ENCODE data around the gene NDST1.

The NDST1 gene

GRCh38 chr5:150573867-150574817, 66.2 kb downstream of the NDST1 start:
- DNase-seq: no peak

- DNase-seq: no peak
These were observed 67.1 kb downstream of the NDST1 start for GRCh38 chr5:150574818-150575547.

DNA sequence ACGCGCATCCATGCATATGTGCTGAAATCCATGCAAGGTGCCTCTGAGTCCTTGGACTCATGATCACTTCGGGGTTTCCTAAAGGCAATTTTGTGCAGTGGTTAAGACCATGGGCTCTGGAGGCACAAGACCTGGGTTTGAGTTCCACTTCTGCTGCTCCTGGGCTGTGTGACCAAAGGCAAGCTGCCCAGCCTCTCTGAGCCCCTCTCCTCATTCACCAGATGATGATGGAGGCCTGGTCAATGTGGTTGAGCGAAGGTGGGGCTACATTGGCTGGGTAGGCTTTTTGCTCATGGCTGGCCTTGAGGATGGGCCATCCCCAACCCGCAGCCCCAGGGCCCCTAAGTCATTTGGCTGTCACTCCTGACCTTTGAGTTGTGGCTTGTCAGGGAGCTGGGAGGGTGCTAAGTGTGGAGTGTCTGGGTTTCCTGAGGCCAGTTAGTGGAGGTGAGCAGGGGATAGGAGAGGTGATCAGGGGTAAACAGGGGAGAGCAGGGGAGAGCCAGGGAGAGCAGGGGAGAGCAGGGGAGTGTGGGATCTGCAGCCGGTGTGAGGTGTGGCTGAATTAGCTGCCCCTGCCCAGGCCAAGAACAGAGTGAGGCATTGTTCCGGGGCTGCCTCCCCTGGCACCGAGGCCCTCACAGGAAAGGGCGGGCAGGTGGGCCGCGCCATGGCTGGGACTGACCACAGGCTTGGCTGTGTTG, 68.0 kb downstream of the NDST1 start:
- no peak for DNase-seq

DNA sequence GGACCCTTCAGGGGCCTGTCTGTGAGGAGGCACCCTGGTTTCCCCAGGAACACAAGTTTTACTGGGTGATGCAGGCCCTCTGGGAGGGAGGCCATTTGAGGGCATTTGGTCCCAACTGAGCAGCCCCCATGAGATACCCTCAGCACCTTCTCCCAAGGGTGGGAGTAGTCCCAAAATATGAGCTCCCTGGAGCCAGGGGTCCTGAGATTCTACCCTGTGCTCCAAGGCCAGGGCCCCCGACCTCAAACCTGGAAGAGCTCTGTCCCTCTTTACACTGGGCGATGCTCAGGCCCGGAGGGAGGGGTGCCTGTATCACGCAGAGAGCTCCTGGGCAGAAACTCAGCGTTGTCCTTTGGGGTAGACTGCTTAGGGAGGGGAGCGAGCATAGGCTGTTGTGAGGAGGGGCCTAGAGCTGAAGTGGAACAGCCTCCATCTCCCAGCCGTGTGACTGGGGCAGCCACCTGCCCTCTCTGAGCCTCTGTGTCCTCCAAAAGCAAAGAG, 68.6 kb downstream of the NDST1 start:
- DNase-seq: no peak

DNA sequence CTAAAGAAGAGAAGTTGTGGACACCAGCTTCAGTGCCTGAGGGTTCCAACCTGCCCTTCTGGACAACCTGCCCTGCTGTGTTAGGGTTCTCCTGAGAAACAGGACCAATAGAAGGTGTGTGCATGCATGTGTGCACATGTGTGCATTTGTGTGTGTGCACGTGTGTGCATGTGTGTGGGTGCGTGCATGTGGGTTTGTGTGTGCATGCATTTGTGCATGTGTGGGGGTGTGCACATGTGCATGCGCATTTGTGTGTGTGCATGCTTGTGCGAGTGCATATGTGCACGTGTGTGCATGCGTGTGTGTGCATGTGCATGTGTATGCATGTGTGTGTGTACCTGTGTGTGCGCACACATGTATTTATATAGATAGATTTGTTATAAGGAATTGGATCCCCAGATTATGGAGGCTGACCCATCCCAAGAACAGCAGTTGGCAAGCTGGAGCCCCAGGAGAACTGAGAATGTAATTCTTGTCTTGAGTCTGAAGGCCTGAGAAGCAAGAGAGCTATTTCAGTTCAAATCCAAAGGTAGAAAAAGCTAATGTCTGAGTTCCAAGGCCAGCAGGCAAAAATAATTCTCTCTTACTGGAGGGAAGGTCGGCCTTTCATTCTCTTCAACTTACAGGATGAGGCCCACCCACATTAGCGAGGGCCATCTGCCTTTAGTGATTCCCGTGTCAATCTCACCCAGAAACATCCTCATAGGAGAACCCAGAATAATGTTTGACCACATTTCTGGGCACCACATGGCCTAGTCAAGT, 69.6 kb downstream of the NDST1 start:
- DNase-seq: no peak

DNA sequence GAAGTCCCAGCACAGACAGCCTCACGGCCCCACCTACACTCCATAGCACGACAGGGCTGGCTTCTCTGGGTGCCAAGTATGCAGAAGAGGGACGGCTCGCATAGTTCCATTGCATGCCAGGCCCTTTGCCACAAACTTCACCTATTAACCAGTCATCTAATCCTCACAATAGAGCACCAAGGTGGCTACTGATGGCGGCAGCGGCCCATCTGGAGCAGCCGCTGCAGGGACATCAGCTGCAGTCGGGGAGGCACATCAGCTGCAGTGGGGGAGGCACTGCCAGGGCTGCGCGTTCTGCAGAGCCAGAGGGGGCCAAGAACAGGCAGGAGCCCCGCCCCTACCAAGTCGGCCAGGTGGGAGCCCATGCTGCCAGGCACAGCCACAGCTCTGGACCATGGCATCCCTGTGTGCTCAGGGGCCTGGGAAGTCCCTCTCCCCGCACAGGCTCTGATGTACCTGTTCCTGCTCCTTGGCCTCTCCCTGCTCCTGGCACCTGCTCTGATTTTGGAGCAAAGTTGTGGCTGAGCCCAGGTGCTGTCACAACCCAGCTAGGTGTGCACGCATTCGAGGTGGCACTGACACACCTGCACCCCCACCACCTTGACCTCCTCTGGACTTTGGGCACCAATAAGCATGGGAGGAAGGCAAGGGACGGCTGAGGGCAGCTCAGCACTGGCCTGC, 71.0 kb downstream of the NDST1 start:
- no peak for DNase-seq

- DNase-seq: no peak
These were observed 71.8 kb downstream of the NDST1 start for GRCh38 chr5:150579462-150580400.

- DNase-seq: no peak
These were observed 73.0 kb downstream of the NDST1 start for GRCh38 chr5:150580917-150581316.

DNA sequence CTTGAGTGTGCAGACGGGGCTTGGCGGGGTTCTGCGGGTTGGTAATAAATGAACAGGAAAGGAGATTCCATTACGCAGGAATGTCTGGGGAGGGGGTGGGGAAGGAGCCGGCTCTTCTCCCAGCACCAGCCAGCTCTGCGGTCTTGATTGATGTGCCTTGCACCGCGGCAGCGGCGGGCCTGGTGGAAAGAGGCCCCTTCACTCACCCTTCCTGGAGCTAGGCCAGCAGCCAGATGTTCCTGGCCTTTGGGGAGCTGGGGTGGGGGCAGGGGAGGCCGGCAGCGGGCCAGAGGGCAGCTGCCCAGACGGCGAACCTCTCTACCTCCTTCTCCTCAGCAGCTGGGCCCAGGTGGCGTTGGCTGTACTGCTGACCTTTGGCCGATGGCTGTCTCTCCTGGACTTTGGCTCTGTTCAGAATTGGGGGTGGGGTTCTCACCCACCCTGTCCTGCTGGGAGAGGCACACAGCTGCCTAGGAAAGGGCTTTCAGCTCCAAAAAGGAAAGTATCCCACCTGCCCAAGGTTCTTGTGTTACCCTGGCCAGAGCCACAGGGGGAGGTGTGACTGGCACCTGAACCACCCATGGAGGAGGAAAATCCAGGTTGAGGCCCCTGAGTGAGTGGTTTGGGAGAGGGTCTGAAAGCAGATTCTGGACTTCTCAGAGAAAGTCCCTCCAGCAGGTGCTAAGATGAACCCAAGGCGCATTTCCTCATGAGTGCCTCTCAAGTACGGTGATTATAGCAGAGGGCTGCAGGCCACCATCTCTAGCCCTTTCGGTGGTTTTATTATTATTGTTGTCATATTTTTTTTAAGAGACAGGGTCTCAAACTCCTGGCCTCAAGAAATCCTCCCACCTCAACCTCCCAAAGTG, 74.5 kb downstream of the NDST1 start:
- no peak for DNase-seq

- no peak for DNase-seq
These were observed 75.8 kb downstream of the NDST1 start for GRCh38 chr5:150583541-150584225.

DNA sequence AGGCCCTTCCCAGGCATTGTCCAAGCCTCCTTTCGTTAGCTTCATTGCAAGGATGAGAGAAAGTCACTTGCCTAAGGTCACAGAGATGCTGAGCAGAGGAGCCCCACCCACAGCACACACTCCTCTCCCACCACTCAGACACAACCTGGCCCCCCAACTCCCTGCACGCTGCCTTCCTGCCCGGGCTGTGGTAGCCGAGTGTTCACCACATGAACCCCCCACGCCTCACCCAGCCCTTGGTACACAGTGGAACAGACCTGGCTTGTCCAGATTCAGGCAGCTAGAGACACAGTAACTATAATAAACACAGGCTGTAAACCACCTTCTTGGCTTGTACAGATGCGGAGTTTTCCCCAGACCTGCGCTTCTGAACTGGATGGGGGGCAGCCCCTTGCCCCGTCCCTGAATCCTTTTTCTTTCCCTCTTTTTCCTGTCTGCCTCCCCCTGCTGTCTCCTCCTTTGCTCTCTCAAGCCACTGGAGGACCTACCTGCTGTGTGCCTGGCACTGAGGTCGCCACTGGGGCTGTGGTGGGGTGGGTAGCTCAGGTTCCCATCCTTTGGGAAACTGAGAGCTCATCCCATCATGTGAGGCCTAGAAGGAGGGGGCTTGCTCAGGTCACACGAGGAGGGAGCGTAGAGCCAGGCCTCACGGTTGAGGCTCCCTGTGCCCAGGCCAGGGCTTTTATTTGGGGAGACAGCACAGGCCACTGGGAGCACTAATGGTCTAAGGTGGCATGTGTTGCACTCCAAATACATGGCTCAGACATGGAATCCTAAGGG, 76.8 kb downstream of the NDST1 start:
- DNase-seq: no peak

DNA sequence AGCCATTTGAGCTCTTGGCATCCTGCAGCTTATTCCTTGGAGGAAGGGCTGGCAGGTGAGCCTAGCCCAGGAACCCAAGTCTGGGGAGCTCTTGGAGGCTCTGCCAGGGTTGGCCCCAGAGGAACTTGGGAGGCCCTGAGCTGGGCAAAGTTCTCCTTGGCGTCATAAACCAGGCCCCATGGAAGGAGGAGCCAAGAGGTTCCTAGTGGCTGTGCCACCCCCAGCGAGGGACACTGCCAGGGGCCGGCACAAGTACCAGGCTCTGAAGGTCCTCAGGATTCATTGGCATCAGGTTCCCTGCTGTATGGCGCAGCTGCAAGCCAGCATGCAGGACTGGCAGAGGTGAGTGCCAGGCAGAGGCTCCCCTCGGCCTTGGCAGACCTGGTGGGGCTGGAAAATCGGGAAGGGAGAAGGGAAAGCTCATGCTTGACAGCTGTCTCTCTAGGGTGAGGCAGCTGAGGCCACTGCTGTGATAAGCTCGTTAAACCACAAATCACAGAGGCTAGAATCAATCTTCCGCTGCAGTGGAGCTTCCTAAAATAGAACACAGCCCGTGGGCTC, 77.9 kb downstream of the NDST1 start:
- DNase-seq: no peak

- DNase-seq: no peak
These were observed 79.1 kb downstream of the NDST1 start for GRCh38 chr5:150587016-150587415.

GRCh38 chr5:150587856-150588595, 80.1 kb downstream of the NDST1 start:
- DNase-seq: no peak

DNA sequence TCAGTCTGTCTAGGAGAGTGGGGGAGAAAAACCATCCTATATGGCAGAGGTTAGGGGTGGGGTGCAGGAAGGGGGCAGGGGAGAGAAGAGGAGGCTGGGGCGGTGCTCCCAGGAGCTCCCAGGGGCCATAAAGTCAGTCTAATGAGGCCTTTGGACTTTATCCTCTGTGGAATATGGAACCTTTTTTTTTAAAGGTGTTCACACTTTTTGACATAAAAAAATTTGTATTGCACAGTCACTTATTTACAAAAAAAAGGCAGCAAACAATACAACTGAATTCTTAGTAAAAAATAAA, 80.6 kb downstream of the NDST1 start:
- DNase-seq: no peak

- DNase-seq: no peak
These were observed 82.1 kb downstream of the NDST1 start for GRCh38 chr5:150589862-150590601.

Data from activated naive CD4-positive, alpha-beta T cell (primary cell).